Psoas muscle (tissue), 8 donors: Measurements from ENCODE around the gene MASTL. TPM values are rescaled to one million over a fixed set of nuclear protein-coding genes. Genes with fewer than 3 reads are reported as not detected.

Experiments used
- ATAC-seq, 4 donors: fragments of 200-7000 bp; cut with Tn5 transposase; one replicate each; pipeline ENCODE4 v1.9.1; 2020; ENCODE audit warnings: moderate library complexity in 3 of 4, mild to moderate bottlenecking in 2 of 4
- DNase-seq, 2 donors: peaks; one replicate each; pipeline ENCODE4 v3.0.0-alpha.2; 2020
- H3K27ac ChIP-seq: fragments of 200-600 bp; one replicate; pipeline ENCODE4 v1.8.0; 2022
- H3K27me3 ChIP-seq, 3 donors: fragments of 200-600 bp in 1 of 3; one replicate each; pipeline versions ENCODE4 v1.6.1 to v1.8.0; 2013 to 2022; ENCODE audit warnings: low read length in 2 of 3, mild to moderate bottlenecking in 2 of 3, moderate library complexity in 1 of 3; ENCODE audit not compliant: insufficient read depth in 3 of 3
- H3K36me3 ChIP-seq, 2 donors: fragments of 200-600 bp in 1 of 2; one replicate each; pipeline versions ENCODE4 v1.6.1 to v1.8.0; 2013 to 2022; ENCODE audit warnings: low read depth in 1 of 2, mild to moderate bottlenecking in 1 of 2, moderate library complexity in 1 of 2; ENCODE audit not compliant: insufficient read depth in 1 of 2
- H3K4me1 ChIP-seq: fragments of 200-600 bp; one replicate; pipeline ENCODE4 v1.8.0; 2022
- H3K4me3 ChIP-seq: fragments of 200-600 bp; one replicate; pipeline ENCODE4 v1.8.0; 2022; ENCODE audit warnings: mild to moderate bottlenecking
- H3K9me3 ChIP-seq: fragments of 200-600 bp; one replicate; pipeline ENCODE4 v1.8.0; 2022
- CTCF ChIP-seq: fragments of 200-600 bp; IDR thresholded peaks from one replicate; pipeline ENCODE4 v1.8.0; 2022; ENCODE audit warnings: antibody characterized with exemption
- WGBS, 3 donors: extraction: QIAGEN DNeasy Blood & Tissue Kit; methylation state at CpG; one replicate each; pipeline versions ENCODE4 v1.1.6 to v1.1.7; 2013; 5-methylcytosine and 5-hydroxymethylcytosine counted together
- intact Hi-C, 2 donors: fragments of 100-400 bp; cut with DNase I; formaldehyde crosslinking; loops; one replicate each; pipeline versions ENCODE4 v1.11.0 to v1.14.2; 2022
- polyA plus RNA-seq, 3 donors: library from polyadenylated mRNA; stranded (reverse); fragments of 200-250 nt; gene quantifications; one replicate each; pipeline ENCODE4 v1.2.3, GENCODE V29; 2013
- total RNA-seq, 4 donors: library from RNA; stranded (reverse); fragmentation: NEBNext Ultra II Directional in 2 of 4; extraction: Animal tissue kit (Norgen Biotek cat#: 25700) in 2 of 4; gene quantifications; one replicate each; pipeline versions ENCODE4 v1.2.1 to v1.2.4, GENCODE V29; 2021 to 2023
- donor health status: healthy with polysubstance abuse.
- donor health status: DM: no; HTN: no; CAD: no; lungs with moderate emphysema.
- donor health status: Bipolar disorder and iron deficiency.
- donor health status: healthy.
- donor health status: DM: yes; HTN: yes; CAD: no.
- donor health status: DM: no; HTN: no; CAD: no.
- donor health status: DM: no; HTN: no; CAD: no.
- donor health status: DM: yes; HTN: yes; CAD: no.

The MASTL gene
- total and polyA plus RNA-seq, 7 donors: 1.2 to 4.4 (median 1.4) TPM

GRCh38 chr10:27143686-27144085 is 11.5 kb upstream of the MASTL start:
- Histone ChIP-seq H3K4me1 (no peaks in the 10 kb centered on the region), H3K36me3 (peaks cover 6 to 95% of the 10 kb centered on the region in 2 donors), H3K27me3 (no peaks in the 10 kb centered on the region), H3K9me3 (no peaks in the 10 kb centered on the region), H3K4me3 (no peak overlapping the region), H3K27ac (no peak overlapping the region)
- DNase-seq: no peak
- intact Hi-C loops: no loop called here
- ATAC-seq: no peak
- no peak for TF ChIP-seq CTCF
- 86 to 100% (median 97%) methylated on average over 1 of the region's 1 CpG for WGBS, 3 donors

DNA sequence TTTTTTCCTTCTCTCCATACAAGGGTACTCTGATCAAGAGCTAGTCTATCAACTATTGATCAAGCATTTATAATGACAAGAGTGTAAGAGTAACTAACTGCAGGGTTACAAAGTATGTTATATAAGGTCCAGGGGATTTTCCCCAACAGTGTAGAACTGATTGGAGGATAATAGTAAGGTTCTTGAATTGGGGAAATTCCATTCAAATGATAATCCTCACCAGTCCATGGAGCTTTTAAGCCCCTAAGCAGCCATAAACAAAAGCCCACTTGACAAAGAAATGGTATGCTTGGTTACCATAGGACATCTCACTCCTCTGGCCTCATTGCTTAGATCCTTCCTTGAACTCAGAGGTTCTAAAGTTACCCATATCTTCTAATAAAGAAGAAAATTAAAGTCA is 9.2 kb upstream of the MASTL start:
- H3K36me3 ChIP-seq: peaks cover 6 to 79% of the 10 kb centered on the region in 2 donors
- intact Hi-C loops: loop anchor here in 1 of 2 donors (5.0 kb wide), 1 partner anchor 44 kb away; the partner anchor contains the start of gene ANKRD26
- H3K27ac ChIP-seq: no peak overlapping the region

DNA sequence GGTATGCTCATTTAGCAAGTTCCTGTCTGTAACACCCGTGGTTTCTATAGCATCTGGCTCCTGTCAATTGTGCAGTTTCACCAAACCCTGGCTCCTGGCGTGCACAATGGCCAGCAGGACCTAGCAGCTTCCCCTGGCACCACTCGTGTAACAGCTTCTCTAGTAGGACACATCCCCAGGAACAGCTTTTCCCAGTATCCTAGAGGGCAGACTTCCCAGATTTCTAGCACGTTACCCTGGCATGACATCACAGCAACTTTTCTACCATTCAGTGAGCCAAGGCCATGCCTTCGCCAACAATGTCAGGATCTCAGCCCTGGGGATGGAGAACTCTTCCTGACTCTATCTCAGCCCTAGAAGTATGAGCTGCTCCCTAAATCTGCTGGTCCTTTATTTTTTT is 7.5 kb upstream of the MASTL start:
- H3K9me3 ChIP-seq: no peaks in the 10 kb centered on the region
- no peak for TF ChIP-seq CTCF
- 45 to 53% (median 47%) methylated on average over 5 of the region's 5 CpGs for WGBS, 3 donors

More for the DNA sequence above, 9.2 kb upstream of the MASTL start:
- Histone ChIP-seq H3K4me3 (no peak overlapping the region), H3K27me3 (no peaks in the 10 kb centered on the region), H3K4me1 (no peaks in the 10 kb centered on the region), H3K9me3 (no peaks in the 10 kb centered on the region)
- DNase-seq: no peak
- ATAC-seq: no peak
- TF ChIP-seq CTCF: no peak

GRCh38 chr10:27150261-27150660 is 4.9 kb upstream of the MASTL start:
- Histone ChIP-seq H3K9me3 (no peaks in the 10 kb centered on the region), H3K4me1 (peaks cover 15% of the 10 kb centered on the region), H3K27ac (no peak overlapping the region), H3K36me3 (peaks cover 3 to 37% of the 10 kb centered on the region in 2 donors), H3K4me3 (no peak overlapping the region), H3K27me3 (no peaks in the 10 kb centered on the region)
- 71 to 95% (median 81%) methylated on average over 1 of the region's 1 CpG for WGBS, 3 donors
- no peak for DNase-seq
- TF ChIP-seq CTCF: no peak
- intact Hi-C loops: loop anchor here in 1 of 2 donors (5.0 kb wide), 1 partner anchor 92 kb away; the partner anchor contains the start of gene ACBD5
- no peak for ATAC-seq

More for the DNA sequence above, 7.5 kb upstream of the MASTL start:
- Histone ChIP-seq H3K4me1 (peaks cover 9% of the 10 kb centered on the region), H3K27me3 (no peaks in the 10 kb centered on the region), H3K27ac (no peak overlapping the region), H3K36me3 (peaks cover 6 to 61% of the 10 kb centered on the region in 2 donors), H3K4me3 (no peak overlapping the region)
- DNase-seq: no peak
- ATAC-seq: peak in 3 of 4 donors; percentile 50 to 62 (median 57)
- intact Hi-C loops: loop anchor here in 1 of 2 donors (5.0 kb wide), 1 partner anchor 45 kb away; the partner anchor contains the start of gene ANKRD26

DNA sequence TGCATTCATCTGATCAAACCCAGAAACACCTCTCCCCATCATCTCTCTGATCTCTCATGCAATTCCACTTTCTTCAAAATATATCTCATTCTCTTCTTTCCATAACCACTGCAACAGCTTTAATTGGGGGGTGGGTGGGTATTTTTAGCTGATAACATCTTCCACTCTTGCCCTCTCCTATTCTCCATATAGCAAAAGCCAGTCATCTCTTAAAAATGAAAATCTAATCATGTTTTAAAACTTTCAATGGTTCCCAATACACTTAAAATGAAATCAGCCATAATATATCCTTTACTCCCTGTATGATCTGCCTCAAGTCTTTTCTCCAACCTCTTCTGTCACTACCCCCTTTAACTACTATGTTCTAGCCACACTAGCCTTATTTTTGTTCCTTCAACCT is 2.5 kb upstream of the MASTL start:
- no peak for TF ChIP-seq CTCF
- no peak overlapping the region for H3K27ac ChIP-seq
- H3K4me3 ChIP-seq: peak overlapping the region; percentile 86
- H3K27me3 ChIP-seq: no peaks in the 10 kb centered on the region
- no peaks in the 10 kb centered on the region for H3K9me3 ChIP-seq
- peaks cover 3 to 12% of the 10 kb centered on the region in 2 donors for H3K36me3 ChIP-seq
- intact Hi-C loops: loop anchor here in 1 of 2 donors (5.0 kb wide), 1 partner anchor 90 kb away; the partner anchor contains the start of gene ACBD5
- H3K4me1 ChIP-seq: peaks cover 15% of the 10 kb centered on the region
- DNase-seq: no peak
- ATAC-seq: no peak
